Loucy (cell line): ENCODE data around the gene LBHD2.
"Not testable (repeated sequence)": the region's sequence is repeated elsewhere in the genome, so short reads cannot be mapped to it uniquely, and the experiment has no call there.

Experiments
- CTCF ChIP-seq: fragments of 200-600 bp; sonication (generic); conservative IDR thresholded peaks from 2 replicates; pipeline ENCODE4 v1.5.1; 2014; ENCODE audit warnings: mild to moderate bottlenecking, antibody characterized with exemption, low read length
- EZH2phosphoT487 ChIP-seq: fragments of 200-600 bp; IDR thresholded peaks from 2 replicates; pipeline ENCODE4 v1.6.1; 2018; ENCODE audit warnings: antibody characterized with exemption, mild to moderate bottlenecking, moderate library complexity, borderline replicate concordance

DNA sequence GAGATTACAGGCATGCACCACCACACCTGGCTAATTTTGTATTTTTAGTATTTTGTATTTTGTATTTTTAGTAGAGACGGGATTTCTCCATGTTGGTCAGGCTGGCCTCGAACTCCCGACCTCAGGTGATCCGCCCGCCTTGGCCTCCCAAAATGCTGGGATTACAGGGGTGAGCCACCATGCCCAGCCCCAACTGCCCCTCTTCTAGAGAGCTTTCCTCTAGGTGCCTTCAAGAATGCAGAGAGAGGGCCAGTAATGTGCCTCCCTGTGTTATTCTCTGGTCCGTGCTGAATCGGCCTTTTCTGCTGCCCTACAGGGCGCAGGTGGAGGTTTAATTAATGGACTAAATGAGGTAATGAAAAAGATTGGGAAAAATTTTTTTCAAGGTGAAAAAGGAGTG lies 35.5 kb downstream of the LBHD2 start:
- TF ChIP-seq CTCF, EZH2phosphoT487: not testable (repeated sequence)
